GM12873 (cell line): ENCODE results near the gene GAL3ST3.

Experiments used
- CTCF ChIP-seq: IDR thresholded peaks from 2 replicates; pipeline ENCODE4 v1.5.1; 2012; ENCODE audit warnings: low read depth, mild to moderate bottlenecking, moderate library complexity, low read length, control low read depth; ENCODE audit not compliant: insufficient read depth; ENCODE audit errors: missing control alignments

The GAL3ST3 gene

DNA sequence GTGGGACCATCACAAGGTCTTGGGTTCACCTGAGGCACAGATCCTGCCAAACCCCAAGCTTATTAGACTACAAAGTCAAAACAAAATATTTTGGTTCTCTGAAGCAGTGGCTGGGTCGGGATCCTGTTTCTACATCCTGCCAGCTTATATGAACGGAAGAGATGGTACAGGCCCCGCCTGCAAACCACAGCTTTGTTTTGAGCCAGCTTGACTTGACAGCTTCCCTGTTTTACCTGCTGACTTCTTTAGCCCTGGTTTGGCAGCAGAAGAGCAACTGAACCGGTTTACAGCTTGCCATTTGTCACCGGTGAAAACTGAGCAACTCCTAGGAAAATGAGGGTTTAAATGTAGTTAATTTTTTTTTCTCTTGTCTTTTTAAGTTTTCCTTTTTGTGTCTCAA is 32.5 kb upstream of the GAL3ST3 start:
- no peak for TF ChIP-seq CTCF

DNA sequence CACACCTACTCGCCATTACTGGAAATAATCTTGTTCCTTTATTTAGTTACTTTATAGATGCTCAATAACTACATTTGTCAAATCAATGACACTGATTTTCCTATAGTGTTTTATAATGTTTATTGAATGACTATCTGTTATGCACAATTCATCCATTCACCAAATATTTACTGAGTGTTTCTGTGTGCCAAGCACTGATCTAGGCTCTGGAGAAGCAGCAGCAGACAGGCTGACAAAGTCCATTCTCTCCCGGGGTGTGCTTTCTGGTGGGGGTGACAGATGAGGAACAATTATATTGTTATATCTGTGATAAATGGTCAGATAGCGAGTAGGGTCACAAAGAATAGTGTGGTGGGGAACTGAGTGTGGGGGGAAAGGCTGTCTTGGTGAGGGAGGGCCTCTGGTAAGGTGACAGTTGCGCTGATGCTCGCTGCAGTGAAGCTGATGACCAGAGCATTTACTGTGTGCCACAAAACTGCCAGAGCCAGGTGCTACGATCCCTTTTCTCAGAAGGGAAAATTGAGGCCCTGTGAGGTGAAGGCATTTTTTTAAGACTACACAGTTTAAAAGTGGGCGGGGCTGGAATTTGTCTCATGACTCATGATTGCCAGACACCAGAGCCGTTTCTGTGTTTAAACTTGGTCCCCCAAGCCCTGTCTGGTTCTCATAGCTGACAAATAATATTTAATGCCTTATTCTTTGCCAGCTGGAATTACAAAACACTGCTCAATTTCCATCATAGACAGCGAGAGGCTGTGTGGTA is 31.3 kb upstream of the GAL3ST3 start:
- no peak for TF ChIP-seq CTCF

- TF ChIP-seq CTCF = no peak
Observed at GRCh38 chr11:66077927-66078326, 29.0 kb upstream of the GAL3ST3 start.

- TF ChIP-seq CTCF = no peak
Observed at GRCh38 chr11:66076561-66076960, 27.6 kb upstream of the GAL3ST3 start.

DNA sequence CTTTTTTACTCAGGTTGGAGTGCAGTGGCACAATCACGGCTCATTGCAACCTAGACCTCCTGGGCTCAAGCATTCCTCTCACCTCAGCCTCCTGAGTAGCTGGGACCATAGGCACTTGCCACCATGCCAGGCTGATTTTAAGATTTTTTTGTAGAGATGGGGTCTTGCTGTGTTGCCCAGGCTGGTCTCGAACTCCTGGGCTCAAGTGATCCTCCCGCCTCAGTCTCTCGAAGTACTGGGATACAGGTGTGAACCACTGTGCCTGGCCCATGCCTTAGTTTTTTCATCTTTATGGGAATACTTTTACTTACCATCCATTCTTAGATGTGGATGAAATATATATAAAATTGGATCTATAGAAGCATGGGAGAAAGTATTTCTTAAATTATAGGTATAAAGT is 26.3 kb upstream of the GAL3ST3 start:
- no peak for TF ChIP-seq CTCF

GRCh38 chr11:66073669-66074068 is 24.7 kb upstream of the GAL3ST3 start:
- TF ChIP-seq CTCF = no peak

GRCh38 chr11:66072518-66072917 is 23.6 kb upstream of the GAL3ST3 start:
- TF ChIP-seq CTCF = no peak
